Measurements from ENCODE around the gene CPNE9. TPM values are rescaled to one million over a fixed set of nuclear protein-coding genes. Genes with fewer than 3 reads are reported as not detected.

Gene CPNE9
- polyA plus RNA-seq, 2 of the 4 experiments (the other 2 are of a cell fraction) = 0.03 TPM; not detected in 1

DNA sequence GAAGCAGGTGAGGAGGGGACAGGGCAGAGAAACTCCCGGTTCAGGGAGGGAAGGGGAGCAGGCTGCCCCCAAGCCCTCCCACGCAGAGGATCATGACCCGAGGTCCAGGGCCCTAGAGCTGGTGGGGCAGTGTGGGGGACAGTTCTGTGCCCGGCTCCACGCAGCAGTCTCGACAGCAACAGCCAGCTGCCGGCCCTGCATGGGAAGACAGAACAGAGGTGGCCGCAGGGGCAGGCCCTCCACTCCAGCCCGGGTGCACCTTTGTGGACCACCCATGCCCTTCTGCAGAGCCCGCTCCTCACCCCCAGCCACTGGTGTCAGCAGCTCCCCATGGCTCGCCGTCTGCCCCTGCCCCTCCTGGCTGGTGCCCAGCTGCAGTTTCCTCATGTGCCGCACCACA, 53.8 kb downstream of the CPNE9 start:
- Histone ChIP-seq H3K4me2 (no peak overlapping the region), H3K4me3 (no peak overlapping the region), H3K9me3 (no peaks in the 10 kb centered on the region), H3K27ac (no peak overlapping the region), H3K4me1 (no peaks in the 10 kb centered on the region)
- TF ChIP-seq ZSCAN20 (CRISPR knock-in tag; IDR thresholded peaks at IDR 0.05) (no peak), HES2 (IDR thresholded peaks at IDR 0.05) (no peak), FOXS1 (CRISPR knock-in tag; IDR thresholded peaks at IDR 0.05) (no peak)
- TF ChIP-seq, protein P1, sequence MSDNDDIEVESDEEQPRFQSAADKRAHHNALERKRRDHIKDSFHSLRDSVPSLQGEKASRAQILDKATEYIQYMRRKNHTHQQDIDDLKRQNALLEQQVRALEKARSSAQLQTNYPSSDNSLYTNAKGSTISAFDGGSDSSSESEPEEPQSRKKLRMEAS (IDR thresholded peaks at IDR 0.05) = no peak
- WGBS (ENCODE audit: missing lambda C conversion rate) = 83% methylated on average over 12 of the region's 13 CpGs
- no peak for DNase-seq (ENCODE audit: low read depth in 1 of 2, low spot score in 1 of 2)
- POLR2A ChIA-PET = no interaction called here
- CTCF ChIA-PET = interaction anchor here (0.7 to 1.1 kb wide), 2 partner anchors 8 to 404 kb away, joined by 3 read pairs; no protein-coding TSS in a partner anchor
- FAIRE-seq = no peak
- no peak for ATAC-seq

GRCh38 chr3:9760779-9761505, 57.3 kb downstream of the CPNE9 start:
- no peaks in the 10 kb centered on the region for H3K4me1 ChIP-seq
- H3K27ac ChIP-seq = no peak overlapping the region
- TF ChIP-seq TP53 (CRISPR knock-in tag; IDR thresholded peaks at IDR 0.05) = no peak
- TF ChIP-seq ZSCAN20 (CRISPR knock-in tag; IDR thresholded peaks at IDR 0.05) = no peak
- no peak for TF ChIP-seq RCOR1 (IDR thresholded peaks at IDR 0.05; ENCODE audit: low read depth, low read length)
- no peak for TF ChIP-seq RNF2 (IDR thresholded peaks at IDR 0.05; ENCODE audit: borderline replicate concordance, low read depth)
- TF ChIP-seq CBX8 (IDR thresholded peaks at IDR 0.05) = no peak
- TF ChIP-seq BCL3 (IDR thresholded peaks at IDR 0.05) = no peak
- TF ChIP-seq SMC3 (IDR thresholded peaks at IDR 0.05) = no peak
- TF ChIP-seq, protein P1 (IDR thresholded peaks at IDR 0.05) = no peak
- no peak for TF ChIP-seq CHD4 (IDR thresholded peaks at IDR 0.05; ENCODE audit: borderline replicate concordance)
- TF ChIP-seq, protein P2, sequence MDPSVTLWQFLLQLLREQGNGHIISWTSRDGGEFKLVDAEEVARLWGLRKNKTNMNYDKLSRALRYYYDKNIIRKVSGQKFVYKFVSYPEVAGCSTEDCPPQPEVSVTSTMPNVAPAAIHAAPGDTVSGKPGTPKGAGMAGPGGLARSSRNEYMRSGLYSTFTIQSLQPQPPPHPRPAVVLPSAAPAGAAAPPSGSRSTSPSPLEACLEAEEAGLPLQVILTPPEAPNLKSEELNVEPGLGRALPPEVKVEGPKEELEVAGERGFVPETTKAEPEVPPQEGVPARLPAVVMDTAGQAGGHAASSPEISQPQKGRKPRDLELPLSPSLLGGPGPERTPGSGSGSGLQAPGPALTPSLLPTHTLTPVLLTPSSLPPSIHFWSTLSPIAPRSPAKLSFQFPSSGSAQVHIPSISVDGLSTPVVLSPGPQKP (IDR thresholded peaks at IDR 0.05; ENCODE audit: low read depth, low read length) = no peak
- no peak for TF ChIP-seq HOXB5 (CRISPR knock-in tag; IDR thresholded peaks at IDR 0.05)
- TF ChIP-seq TFCP2L1 (CRISPR knock-in tag; IDR thresholded peaks at IDR 0.05) = no peak
- TF ChIP-seq FOXS1 (CRISPR knock-in tag; IDR thresholded peaks at IDR 0.05) = no peak
- no peak for TF ChIP-seq FOSL2 (IDR thresholded peaks at IDR 0.05)
- no peak for TF ChIP-seq FOSL2 (CRISPR knock-in tag; IDR thresholded peaks at IDR 0.05)
- TF ChIP-seq, protein P3, sequence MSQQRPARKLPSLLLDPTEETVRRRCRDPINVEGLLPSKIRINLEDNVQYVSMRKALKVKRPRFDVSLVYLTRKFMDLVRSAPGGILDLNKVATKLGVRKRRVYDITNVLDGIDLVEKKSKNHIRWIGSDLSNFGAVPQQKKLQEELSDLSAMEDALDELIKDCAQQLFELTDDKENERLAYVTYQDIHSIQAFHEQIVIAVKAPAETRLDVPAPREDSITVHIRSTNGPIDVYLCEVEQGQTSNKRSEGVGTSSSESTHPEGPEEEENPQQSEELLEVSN (IDR thresholded peaks at IDR 0.05; ENCODE audit: borderline replicate concordance, low read depth) = no peak
- WGBS (ENCODE audit: missing lambda C conversion rate) = 93% methylated on average over 10 of the region's 10 CpGs
- H3K4me2 ChIP-seq = no peak overlapping the region
- ChIA-PET CTCF (interaction anchor here (1.5 to 3.1 kb wide), 2 partner anchors 28 to 45 kb away, joined by 3 to 8 read pairs; no protein-coding TSS in a partner anchor), POLR2A (no interaction called here)
- 0 out of 6 replicates have a peak, but pooled peaks of 1 of the 2 experiments have one; percentile 17 for ATAC-seq
- H3K9me3 ChIP-seq = no peaks in the 10 kb centered on the region
- no peak for FAIRE-seq
- H3K4me3 ChIP-seq = no peak overlapping the region
- DNase-seq (ENCODE audit: low read depth in 1 of 2, low spot score in 1 of 2) = no peak

DNA sequence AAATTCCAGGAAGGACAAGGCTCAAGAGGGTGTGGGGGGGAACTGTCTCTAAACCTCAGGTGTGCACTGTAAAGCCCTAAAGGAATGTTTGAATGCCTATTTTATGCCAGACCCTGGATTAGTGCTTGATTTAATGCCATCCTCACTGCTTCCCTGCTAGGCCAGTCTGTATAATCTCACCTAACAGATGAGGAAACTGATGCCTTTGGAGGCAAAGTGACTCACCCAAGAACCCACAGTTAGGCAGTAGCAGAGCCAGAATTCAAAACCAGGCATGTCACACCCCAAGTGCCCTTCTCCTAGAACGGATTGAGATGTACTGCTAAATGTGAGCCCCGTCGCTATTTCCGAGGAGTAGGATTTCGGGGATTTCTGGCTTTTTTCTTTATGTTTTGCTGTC, 58.3 kb downstream of the CPNE9 start:
- no peak overlapping the region for H3K4me2 ChIP-seq
- no peaks in the 10 kb centered on the region for H3K4me1 ChIP-seq
- no peak for DNase-seq (ENCODE audit: low read depth in 1 of 2, low spot score in 1 of 2)
- ATAC-seq = no peak
- no peaks in the 10 kb centered on the region for H3K9me3 ChIP-seq
- CTCF ChIA-PET = interaction anchor here (1.3 to 1.5 kb wide), 2 partner anchors 29 to 185 kb away, joined by 3 to 4 read pairs; no protein-coding TSS in a partner anchor
- 93% methylated on average over 5 of the region's 5 CpGs for WGBS (ENCODE audit: missing lambda C conversion rate)
- POLR2A ChIA-PET = no interaction called here
- H3K27ac ChIP-seq = no peak overlapping the region
- no peak for FAIRE-seq
- no peak overlapping the region for H3K4me3 ChIP-seq
- TF ChIP-seq ESRRA (IDR thresholded peaks at IDR 0.05; ENCODE audit: borderline replicate concordance, low read length) (no peak), HEYL (CRISPR knock-in tag; IDR thresholded peaks at IDR 0.05) (no peak), PHF8 (IDR thresholded peaks at IDR 0.05; ENCODE audit: borderline replicate concordance, low read depth) (no peak), HES2 (IDR thresholded peaks at IDR 0.05) (no peak), KDM1A (IDR thresholded peaks at IDR 0.05; ENCODE audit: low read depth) (no peak), MAZ (IDR thresholded peaks at IDR 0.05; ENCODE audit: borderline replicate concordance, low read depth, low read length) (no peak), CBX8 (IDR thresholded peaks at IDR 0.05) (no peak), POLR2AphosphoS2 (conservative IDR thresholded peaks at IDR 0.05; ENCODE audit: low read length) (no peak), ZSCAN20 (CRISPR knock-in tag; IDR thresholded peaks at IDR 0.05) (no peak), NFE2L2 (conservative IDR thresholded peaks at IDR 0.05; ENCODE audit: low read length) (no peak), NPAS2 (CRISPR knock-in tag; IDR thresholded peaks at IDR 0.05; ENCODE audit: borderline replicate concordance) (no peak), CTCF (IDR thresholded peaks at IDR 0.05) (no peak), CHD2 (IDR thresholded peaks at IDR 0.05; ENCODE audit: low read length, partially characterized antibody) (no peak), HOXA7 (CRISPR knock-in tag; IDR thresholded peaks at IDR 0.05) (no peak)
